NCI-H524 treated with DMSO at 0.1 percent for 48 hours (cell line): Measurements from ENCODE around the gene POLR3F.
"Not testable (repeated sequence)": the region's sequence is repeated elsewhere in the genome, so short reads cannot be mapped to it uniquely, and the experiment has no call there.

Experiments used
- DNase-seq: peaks from one replicate; lab custom pipeline; 2025; lab: John Stamatoyannopoulos, UW

The POLR3F gene

GRCh38 chr20:18504479-18505060 lies 37.4 kb downstream of the POLR3F start:
- DNase-seq, result no peak

GRCh38 chr20:18506744-18507143 lies 39.6 kb downstream of the POLR3F start:
- no peak for DNase-seq

- DNase-seq, result peak; percentile 93
These were observed 40.3 kb downstream of the POLR3F start, which contains the start of gene SEC23B for GRCh38 chr20:18507218-18508191. Gene SEC23B, plus strand, starts transcription at chr20:18507940. Its CDS starts 2,896 bp downstream, at chr20:18510836.

GRCh38 chr20:18511571-18511970 lies 44.4 kb downstream of the POLR3F start:
- no peak for DNase-seq

GRCh38 chr20:18513208-18513607 lies 46.0 kb downstream of the POLR3F start:
- no peak for DNase-seq

GRCh38 chr20:18514127-18514526 lies 46.9 kb downstream of the POLR3F start:
- no peak for DNase-seq

GRCh38 chr20:18515973-18516372 lies 48.8 kb downstream of the POLR3F start:
- no peak for DNase-seq

GRCh38 chr20:18522066-18522465 lies 54.9 kb downstream of the POLR3F start:
- not testable (repeated sequence) for DNase-seq

GRCh38 chr20:18523066-18523465 lies 55.9 kb downstream of the POLR3F start:
- DNase-seq, result no peak

GRCh38 chr20:18524646-18525045 lies 57.5 kb downstream of the POLR3F start:
- DNase-seq, result no peak

GRCh38 chr20:18526761-18527160 lies 59.6 kb downstream of the POLR3F start:
- not testable (repeated sequence) for DNase-seq

- no peak for DNase-seq
These were observed 60.1 kb downstream of the POLR3F start for GRCh38 chr20:18527339-18527738.

GRCh38 chr20:18527836-18528235 lies 60.6 kb downstream of the POLR3F start:
- no peak for DNase-seq

- DNase-seq, result no peak
These were observed 61.9 kb downstream of the POLR3F start for GRCh38 chr20:18529041-18529440.

GRCh38 chr20:18532626-18533025 lies 65.4 kb downstream of the POLR3F start:
- no peak for DNase-seq

- no peak for DNase-seq
These were observed 66.3 kb downstream of the POLR3F start for GRCh38 chr20:18533491-18533890.

GRCh38 chr20:18533978-18534644 lies 66.9 kb downstream of the POLR3F start:
- no peak for DNase-seq
